Measurements from ENCODE around the gene DSTYK.

The DSTYK gene

DNA sequence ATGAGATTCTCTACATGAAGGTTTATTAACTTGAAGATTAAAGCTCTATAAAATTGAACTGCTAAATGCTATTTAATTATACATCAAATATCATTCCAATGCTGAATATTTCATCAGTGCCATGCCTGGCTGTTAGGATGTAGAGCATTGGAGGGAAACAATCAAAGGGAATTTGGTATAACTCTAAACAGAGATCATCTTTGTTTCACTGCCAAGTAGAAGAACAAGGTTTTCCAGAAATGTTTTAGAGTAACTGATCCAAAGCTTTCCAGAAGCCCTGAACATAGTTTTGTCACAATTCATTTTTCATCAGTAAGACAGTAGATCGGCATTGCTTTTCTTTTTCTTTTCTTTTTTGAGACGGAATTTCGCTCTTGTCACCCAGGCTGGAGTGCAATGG lies 5.9 kb upstream of the DSTYK start:
- TF ChIP-seq, protein P1, sequence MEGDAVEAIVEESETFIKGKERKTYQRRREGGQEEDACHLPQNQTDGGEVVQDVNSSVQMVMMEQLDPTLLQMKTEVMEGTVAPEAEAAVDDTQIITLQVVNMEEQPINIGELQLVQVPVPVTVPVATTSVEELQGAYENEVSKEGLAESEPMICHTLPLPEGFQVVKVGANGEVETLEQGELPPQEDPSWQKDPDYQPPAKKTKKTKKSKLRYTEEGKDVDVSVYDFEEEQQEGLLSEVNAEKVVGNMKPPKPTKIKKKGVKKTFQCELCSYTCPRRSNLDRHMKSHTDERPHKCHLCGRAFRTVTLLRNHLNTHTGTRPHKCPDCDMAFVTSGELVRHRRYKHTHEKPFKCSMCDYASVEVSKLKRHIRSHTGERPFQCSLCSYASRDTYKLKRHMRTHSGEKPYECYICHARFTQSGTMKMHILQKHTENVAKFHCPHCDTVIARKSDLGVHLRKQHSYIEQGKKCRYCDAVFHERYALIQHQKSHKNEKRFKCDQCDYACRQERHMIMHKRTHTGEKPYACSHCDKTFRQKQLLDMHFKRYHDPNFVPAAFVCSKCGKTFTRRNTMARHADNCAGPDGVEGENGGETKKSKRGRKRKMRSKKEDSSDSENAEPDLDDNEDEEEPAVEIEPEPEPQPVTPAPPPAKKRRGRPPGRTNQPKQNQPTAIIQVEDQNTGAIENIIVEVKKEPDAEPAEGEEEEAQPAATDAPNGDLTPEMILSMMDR (IDR thresholded peaks at IDR 0.05; ENCODE audit: insufficient read depth, low read depth, low read length, missing control alignments) = no peak
- DNase-seq (ENCODE audit: low read depth) = no peak
- H3K4me3 ChIP-seq (ENCODE audit: low read length) = no peak overlapping the region

DNA sequence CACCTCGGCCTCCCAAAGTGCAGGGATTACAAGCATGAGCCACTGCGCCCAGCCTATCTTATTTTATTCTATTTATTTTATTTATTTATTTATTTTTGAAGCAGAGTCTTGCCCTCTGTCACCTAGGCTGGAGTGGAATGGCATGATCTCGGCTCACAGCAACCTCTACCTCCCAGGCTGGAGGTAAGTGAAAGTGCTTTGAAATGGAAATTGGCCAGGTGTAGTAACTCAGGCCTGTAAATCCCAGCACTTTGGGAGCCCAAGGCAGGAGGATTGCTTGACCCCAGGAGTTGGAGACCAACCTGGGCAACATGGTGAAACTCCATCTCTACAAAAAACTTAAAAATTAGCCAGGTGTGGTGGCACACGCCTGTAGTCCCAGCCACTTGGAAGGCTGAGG lies 5.1 kb upstream of the DSTYK start:
- no peak overlapping the region for H3K4me3 ChIP-seq (ENCODE audit: low read length)
- TF ChIP-seq, protein P1 (IDR thresholded peaks at IDR 0.05; ENCODE audit: insufficient read depth, low read depth, low read length, missing control alignments) = no peak
- DNase-seq (ENCODE audit: low read depth) = no peak

DNA sequence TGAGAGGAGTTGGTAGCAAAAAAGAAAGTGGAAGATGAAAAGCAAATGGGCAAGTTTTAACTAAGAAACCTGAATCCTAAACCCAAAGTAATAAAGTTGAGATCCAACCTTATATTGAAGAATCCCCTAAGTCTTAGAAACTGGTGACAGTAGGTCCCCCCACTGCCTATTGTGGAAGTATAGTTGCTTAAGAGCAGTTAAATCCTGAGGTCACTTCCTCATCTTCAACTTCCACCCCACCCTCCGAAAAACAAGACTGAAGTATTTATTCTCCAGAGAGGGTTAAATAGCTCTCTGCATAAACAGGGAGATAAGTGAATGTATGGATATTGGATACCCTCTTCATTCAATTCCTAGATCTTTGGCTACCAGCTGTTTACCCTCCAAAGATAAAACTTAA lies 3.3 kb upstream of the DSTYK start:
- TF ChIP-seq, protein P1 (IDR thresholded peaks at IDR 0.05; ENCODE audit: insufficient read depth, low read depth, low read length, missing control alignments) = no peak
- no peak for DNase-seq (ENCODE audit: low read depth)
- H3K4me3 ChIP-seq (ENCODE audit: low read length) = no peak overlapping the region

DNA sequence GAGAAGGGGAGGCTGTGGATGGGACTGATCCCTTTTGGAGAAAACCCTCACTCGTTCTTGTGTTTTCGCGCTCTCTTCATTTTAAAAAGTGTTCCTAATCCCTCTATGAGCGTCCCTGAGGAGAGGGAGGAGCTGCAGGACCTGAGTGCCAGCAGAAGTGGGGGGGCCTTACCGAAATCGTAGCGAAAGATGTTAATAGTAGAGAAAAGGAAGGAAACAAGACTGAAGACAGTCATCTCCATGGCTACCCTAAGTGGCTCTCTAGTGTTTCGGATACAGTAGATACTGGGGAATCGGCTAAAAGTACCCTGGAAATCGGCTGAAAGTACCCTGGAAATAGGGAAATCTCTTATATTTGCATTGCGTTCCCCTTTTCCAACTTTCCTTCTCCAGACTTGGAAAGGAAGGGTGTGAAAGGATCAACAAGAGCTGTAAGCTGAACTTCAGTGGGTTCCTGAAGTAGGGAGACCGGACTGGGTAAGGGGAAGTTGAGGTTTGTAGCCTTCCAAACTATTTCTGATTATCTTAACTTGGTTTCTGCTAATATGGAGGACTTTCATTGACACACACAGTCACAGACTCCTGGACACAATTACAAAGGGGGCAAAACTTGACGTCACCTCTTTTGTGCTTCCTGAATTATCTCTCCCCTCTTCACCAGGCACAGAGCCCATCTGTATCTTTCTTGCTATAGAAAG lies 486 bp upstream of the DSTYK start:
- TF ChIP-seq, protein P1 (IDR thresholded peaks at IDR 0.05; ENCODE audit: insufficient read depth, low read depth, low read length, missing control alignments) = no peak
- no peak for DNase-seq (ENCODE audit: low read depth)
- H3K4me3 ChIP-seq (ENCODE audit: low read length) = peak overlapping the region; percentile 88

DNA sequence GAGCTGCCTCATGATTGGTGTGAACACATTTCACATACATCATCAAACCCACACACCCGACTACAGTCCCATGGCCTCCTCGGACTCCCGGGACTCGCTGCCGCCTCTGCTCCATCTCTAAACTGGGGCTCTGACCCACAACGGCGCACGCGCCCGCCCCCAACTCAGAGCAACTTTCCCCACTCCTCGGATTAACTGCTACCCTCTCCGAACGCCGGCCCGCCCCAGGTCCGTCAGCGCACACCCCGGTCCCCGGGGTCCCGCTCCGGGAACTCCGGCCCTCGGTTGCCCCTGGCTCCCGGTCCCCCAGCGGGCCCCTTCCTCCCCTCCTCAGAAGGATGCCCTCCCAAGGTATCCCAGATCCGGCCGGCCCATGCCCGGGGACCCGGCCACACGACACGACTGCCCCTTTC lies 740 bp downstream of the DSTYK start:
- TF ChIP-seq, protein P1 (IDR thresholded peaks at IDR 0.05; ENCODE audit: insufficient read depth, low read depth, low read length, missing control alignments) = no peak
- DNase-seq (ENCODE audit: low read depth) = no peak
- H3K4me3 ChIP-seq (ENCODE audit: low read length) = peak overlapping the region; percentile 88

DNA sequence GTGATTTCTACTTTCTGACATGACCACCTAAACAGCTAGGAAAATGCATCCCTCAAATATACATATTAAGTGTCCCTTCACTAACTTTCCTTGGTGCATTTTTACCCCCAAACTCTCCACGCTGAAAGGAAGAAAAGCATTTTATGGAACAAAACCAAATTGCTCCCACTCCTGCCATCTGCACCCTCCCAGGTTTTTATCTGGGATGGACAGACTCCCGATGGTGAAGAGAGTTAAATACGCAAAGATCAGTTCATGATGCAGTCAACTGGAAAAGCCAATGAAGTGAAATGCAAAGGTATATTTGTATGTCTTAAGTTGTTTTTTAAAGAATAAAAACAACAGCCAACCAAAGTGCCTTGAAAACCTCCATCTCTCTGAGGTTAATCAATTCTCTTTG lies 2.7 kb downstream of the DSTYK start:
- TF ChIP-seq, protein P1 (IDR thresholded peaks at IDR 0.05; ENCODE audit: insufficient read depth, low read depth, low read length, missing control alignments) = no peak
- H3K4me3 ChIP-seq (ENCODE audit: low read length) = no peak overlapping the region

DNA sequence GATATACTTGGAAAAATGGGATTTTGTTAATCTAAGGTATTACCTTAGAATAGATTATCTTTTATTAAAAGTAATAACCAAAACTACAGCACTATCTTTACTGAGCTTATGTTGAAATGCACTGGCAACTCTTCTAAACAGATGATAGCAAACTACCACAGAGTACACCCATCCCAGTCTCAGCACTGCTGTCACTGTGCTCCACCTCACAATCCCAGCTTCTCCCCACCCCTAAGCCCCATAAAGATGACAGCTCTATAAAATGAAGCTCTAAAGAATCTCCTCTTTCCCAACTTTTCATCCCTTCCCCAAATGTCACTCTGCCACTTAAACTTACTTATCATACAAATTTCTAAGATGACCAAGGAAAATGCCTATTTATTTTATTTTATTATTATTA lies 6.4 kb downstream of the DSTYK start:
- TF ChIP-seq, protein P1 (IDR thresholded peaks at IDR 0.05; ENCODE audit: insufficient read depth, low read depth, low read length, missing control alignments) = no peak

More for the DNA sequence above, 2.7 kb downstream of the DSTYK start:
- no peak for DNase-seq (ENCODE audit: low read depth)

More for the DNA sequence above, 6.4 kb downstream of the DSTYK start:
- no peak overlapping the region for H3K4me3 ChIP-seq (ENCODE audit: low read length)
- no peak for DNase-seq (ENCODE audit: low read depth)
